HL-60 (cell line): ENCODE measurements around the gene PIM2.

ENCODE experiments used
- CTCF ChIP-seq: IDR thresholded peaks from one replicate; pipeline ENCODE4 v1.5.1; 2011; ENCODE audit warnings: low read length, control low read depth, inconsistent platforms; ENCODE audit not compliant: insufficient read depth
- GABPA ChIP-seq: IDR thresholded peaks from 2 replicates; pipeline ENCODE4 v1.6.1; 2012; ENCODE audit warnings: low read depth
- POLR2AphosphoS5 ChIP-seq: IDR thresholded peaks from 2 replicates; pipeline ENCODE4 v1.6.1; 2012; ENCODE audit warnings: low read depth
- REST ChIP-seq: IDR thresholded peaks from 2 replicates; pipeline ENCODE4 v1.6.1; 2012; ENCODE audit warnings: low read depth; ENCODE audit not compliant: insufficient replicate concordance
- SPI1 ChIP-seq: IDR thresholded peaks from 2 replicates; pipeline ENCODE4 v1.6.1; 2012; ENCODE audit warnings: low read depth, mild to moderate bottlenecking, borderline replicate concordance

GRCh38 chrX:48892896-48893295, 25.9 kb downstream of the PIM2 start:
- TF ChIP-seq CTCF (no peak), SPI1 (no peak), POLR2AphosphoS5 (no peak), REST (no peak), GABPA (no peak)
